Effector memory CD4-positive, alpha-beta T cell (primary cell): ENCODE measurements around the gene TMIE.

Experiments
- DNase-seq, 3 donors: peaks; one replicate each; pipeline ENCODE4 v3.0.0-alpha.2; 2020
- H3K27ac ChIP-seq: 2 replicates; pipeline ENCODE4 v1.7.0; 2013; ENCODE audit warnings: mild to moderate bottlenecking, low read length, moderate library complexity; ENCODE audit not compliant: insufficient read depth, poor library complexity, severe bottlenecking
- H3K27me3 ChIP-seq: replicated peaks from 2 replicates; pipeline ENCODE4 v1.7.0; 2013; ENCODE audit warnings: mild to moderate bottlenecking, low read length; ENCODE audit not compliant: insufficient read depth, control insufficient read depth, poor library complexity, severe bottlenecking
- H3K36me3 ChIP-seq: 2 replicates; pipeline ENCODE4 v1.7.0; 2013; ENCODE audit warnings: mild to moderate bottlenecking, low read length, moderate library complexity; ENCODE audit not compliant: control insufficient read depth, insufficient read depth
- H3K4me1 ChIP-seq: 2 replicates; pipeline ENCODE4 v1.7.0; 2013; ENCODE audit warnings: low read length, mild to moderate bottlenecking; ENCODE audit not compliant: control insufficient read depth, insufficient read depth, poor library complexity, severe bottlenecking
- H3K4me3 ChIP-seq: 2 replicates; pipeline ENCODE4 v1.7.0; 2013; ENCODE audit warnings: low read length, low read depth, mild to moderate bottlenecking; ENCODE audit not compliant: insufficient read depth, poor library complexity, severe bottlenecking
- H3K9me3 ChIP-seq: 2 replicates; pipeline ENCODE4 v1.7.0; 2013; ENCODE audit warnings: mild to moderate bottlenecking, low read length, moderate library complexity; ENCODE audit not compliant: control insufficient read depth

TMIE gene

GRCh38 chr3:46685446-46685845, 15.7 kb upstream of the TMIE start:
- H3K4me1 ChIP-seq: peaks cover 2% of the 10 kb centered on the region
- no peaks in the 10 kb centered on the region for H3K9me3 ChIP-seq
- no peak overlapping the region for H3K4me3 ChIP-seq
- no peaks in the 10 kb centered on the region for H3K27me3 ChIP-seq
- no peak overlapping the region for H3K27ac ChIP-seq
- no peak for DNase-seq
- peaks cover 33% of the 10 kb centered on the region for H3K36me3 ChIP-seq

- no peak overlapping the region for H3K4me3 ChIP-seq
- H3K4me1 ChIP-seq: peaks cover 52% of the 10 kb centered on the region
- H3K36me3 ChIP-seq: peaks cover 15% of the 10 kb centered on the region
- no peak for DNase-seq
- H3K9me3 ChIP-seq: no peaks in the 10 kb centered on the region
- no peak overlapping the region for H3K27ac ChIP-seq
- no peaks in the 10 kb centered on the region for H3K27me3 ChIP-seq
Observed at GRCh38 chr3:46690798-46691197, 10.4 kb upstream of the TMIE start.

- Histone ChIP-seq H3K4me1 (peaks cover 57% of the 10 kb centered on the region), H3K27me3 (no peaks in the 10 kb centered on the region), H3K36me3 (peaks cover 2% of the 10 kb centered on the region), H3K27ac (peak overlapping the region; percentile 69), H3K4me3 (peak overlapping the region; percentile 77), H3K9me3 (no peaks in the 10 kb centered on the region)
- DNase-seq: no peak
Observed at GRCh38 chr3:46692566-46692990, 8.6 kb upstream of the TMIE start.

GRCh38 chr3:46693038-46693891, 7.9 kb upstream of the TMIE start, which contains the start of gene ALS2CL:
Gene ALS2CL, minus strand, starts transcription at chr3:46693679. Its CDS starts 4,239 bp downstream, at chr3:46689440.
- Histone ChIP-seq H3K27me3 (no peaks in the 10 kb centered on the region), H3K36me3 (no peaks in the 10 kb centered on the region), H3K27ac (peak within 1 kb of the TSS; percentile 69), H3K4me3 (peak within 1 kb of the TSS; percentile 77), H3K9me3 (no peaks in the 10 kb centered on the region), H3K4me1 (peaks cover 57% of the 10 kb centered on the region)
- DNase-seq: peak; percentile 67 to 72 (median 71)

- Histone ChIP-seq H3K36me3 (no peaks in the 10 kb centered on the region), H3K27ac (peak overlapping the region; percentile 54), H3K27me3 (no peaks in the 10 kb centered on the region), H3K9me3 (no peaks in the 10 kb centered on the region), H3K4me3 (peak overlapping the region; percentile 51), H3K4me1 (peaks cover 57% of the 10 kb centered on the region)
- peak in 1 of 3 donors; percentile 46 for DNase-seq
Observed at GRCh38 chr3:46693892-46694226, 7.3 kb upstream of the TMIE start.

- Histone ChIP-seq H3K27ac (peak overlapping the region; percentile 54), H3K9me3 (no peaks in the 10 kb centered on the region), H3K36me3 (no peaks in the 10 kb centered on the region), H3K4me1 (peaks cover 57% of the 10 kb centered on the region), H3K4me3 (no peak overlapping the region), H3K27me3 (no peaks in the 10 kb centered on the region)
- DNase-seq: no peak
Observed at GRCh38 chr3:46694520-46694919, 6.7 kb upstream of the TMIE start.

- DNase-seq: peak in 2 of 3 donors; percentile 10 to 14
- Histone ChIP-seq H3K27me3 (no peaks in the 10 kb centered on the region), H3K27ac (peak overlapping the region; percentile 54), H3K9me3 (no peaks in the 10 kb centered on the region), H3K4me3 (no peak overlapping the region), H3K36me3 (no peaks in the 10 kb centered on the region), H3K4me1 (peaks cover 56% of the 10 kb centered on the region)
Observed at GRCh38 chr3:46695177-46695961, 5.8 kb upstream of the TMIE start.

GRCh38 chr3:46695962-46696894, 5.0 kb upstream of the TMIE start:
- Histone ChIP-seq H3K4me3 (no peak overlapping the region), H3K27ac (peak overlapping the region; percentile 54), H3K36me3 (no peaks in the 10 kb centered on the region), H3K9me3 (no peaks in the 10 kb centered on the region), H3K27me3 (no peaks in the 10 kb centered on the region), H3K4me1 (peaks cover 48% of the 10 kb centered on the region)
- DNase-seq: no peak

GRCh38 chr3:46699676-46700523, 1.3 kb upstream of the TMIE start:
- DNase-seq: no peak
- H3K27ac ChIP-seq: no peak overlapping the region
- H3K9me3 ChIP-seq: no peaks in the 10 kb centered on the region
- peaks cover 20% of the 10 kb centered on the region for H3K4me1 ChIP-seq
- no peaks in the 10 kb centered on the region for H3K36me3 ChIP-seq
- no peak overlapping the region for H3K4me3 ChIP-seq
- peaks cover 5% of the 10 kb centered on the region for H3K27me3 ChIP-seq
